ENCODE results near the gene CPOX.

The CPOX gene

GRCh38 chr3:98558100-98558827 lies 35.1 kb downstream of the CPOX start:
- no peak for TF ChIP-seq GATA3 (IDR thresholded peaks at IDR 0.05; ENCODE audit: low read depth, low read length)
- TF ChIP-seq GATA2 (IDR thresholded peaks at IDR 0.05; ENCODE audit: low read depth, low read length) = no peak

- TF ChIP-seq GATA2 (IDR thresholded peaks at IDR 0.05; ENCODE audit: low read depth, low read length) (no peak), GATA3 (IDR thresholded peaks at IDR 0.05; ENCODE audit: low read depth, low read length) (no peak)
These were observed 35.9 kb downstream of the CPOX start for GRCh38 chr3:98557324-98558010.

- TF ChIP-seq GATA2 (IDR thresholded peaks at IDR 0.05; ENCODE audit: low read depth, low read length) = no peak
- no peak for TF ChIP-seq GATA3 (IDR thresholded peaks at IDR 0.05; ENCODE audit: low read depth, low read length)
These were observed 37.0 kb downstream of the CPOX start for GRCh38 chr3:98556164-98557130.

- TF ChIP-seq GATA2 (IDR thresholded peaks at IDR 0.05; ENCODE audit: low read depth, low read length) = no peak
- no peak for TF ChIP-seq GATA3 (IDR thresholded peaks at IDR 0.05; ENCODE audit: low read depth, low read length)
These were observed 38.4 kb downstream of the CPOX start for GRCh38 chr3:98555025-98555379.

- TF ChIP-seq GATA3 (IDR thresholded peaks at IDR 0.05; ENCODE audit: low read depth, low read length) (no peak), GATA2 (IDR thresholded peaks at IDR 0.05; ENCODE audit: low read depth, low read length) (no peak)
These were observed 38.8 kb downstream of the CPOX start for GRCh38 chr3:98554580-98554979.

GRCh38 chr3:98553753-98554152 lies 39.7 kb downstream of the CPOX start:
- TF ChIP-seq GATA3 (IDR thresholded peaks at IDR 0.05; ENCODE audit: low read depth, low read length) (no peak), GATA2 (IDR thresholded peaks at IDR 0.05; ENCODE audit: low read depth, low read length) (no peak)

- TF ChIP-seq GATA2 (IDR thresholded peaks at IDR 0.05; ENCODE audit: low read depth, low read length) (no peak), GATA3 (IDR thresholded peaks at IDR 0.05; ENCODE audit: low read depth, low read length) (no peak)
These were observed 40.3 kb downstream of the CPOX start for GRCh38 chr3:98553021-98553563.

GRCh38 chr3:98552232-98553020 lies 41.0 kb downstream of the CPOX start:
- TF ChIP-seq GATA2 (IDR thresholded peaks at IDR 0.05; ENCODE audit: low read depth, low read length) (no peak), GATA3 (IDR thresholded peaks at IDR 0.05; ENCODE audit: low read depth, low read length) (no peak)

- TF ChIP-seq GATA2 (IDR thresholded peaks at IDR 0.05; ENCODE audit: low read depth, low read length) (no peak), GATA3 (IDR thresholded peaks at IDR 0.05; ENCODE audit: low read depth, low read length) (no peak)
These were observed 41.7 kb downstream of the CPOX start for GRCh38 chr3:98551754-98552153.

- TF ChIP-seq GATA2 (IDR thresholded peaks at IDR 0.05; ENCODE audit: low read depth, low read length) (no peak), GATA3 (IDR thresholded peaks at IDR 0.05; ENCODE audit: low read depth, low read length) (no peak)
These were observed 42.2 kb downstream of the CPOX start for GRCh38 chr3:98551236-98551635.

GRCh38 chr3:98550833-98551232 lies 42.6 kb downstream of the CPOX start:
- TF ChIP-seq GATA3 (IDR thresholded peaks at IDR 0.05; ENCODE audit: low read depth, low read length) (no peak), GATA2 (IDR thresholded peaks at IDR 0.05; ENCODE audit: low read depth, low read length) (no peak)

GRCh38 chr3:98548544-98548943 lies 44.9 kb downstream of the CPOX start:
- no peak for TF ChIP-seq GATA2 (IDR thresholded peaks at IDR 0.05; ENCODE audit: low read depth, low read length)
- no peak for TF ChIP-seq GATA3 (IDR thresholded peaks at IDR 0.05; ENCODE audit: low read depth, low read length)

GRCh38 chr3:98545940-98546339 lies 47.5 kb downstream of the CPOX start:
- TF ChIP-seq GATA2 (IDR thresholded peaks at IDR 0.05; ENCODE audit: low read depth, low read length) (no peak), GATA3 (IDR thresholded peaks at IDR 0.05; ENCODE audit: low read depth, low read length) (no peak)

Measured in SH-SY5Y (cell line).